Measurements from ENCODE around the gene CYP2B6.
"Not testable (repeated sequence)": the region's sequence is repeated elsewhere in the genome, so short reads cannot be mapped to it uniquely, and the experiment has no call there.

The CYP2B6 gene

GRCh38 chr19:40995355-40995754 lies 4.3 kb downstream of the CYP2B6 start:
- no peak for DNase-seq (ENCODE audit: extremely low read depth, low read depth)
- no peak overlapping the region for H3K4me3 ChIP-seq (replicated peaks; ENCODE audit: low read depth, low read length)
- no peak for TF ChIP-seq CTCF (IDR thresholded peaks at IDR 0.05; ENCODE audit: low read depth, low read length, missing control alignments)

- not testable (repeated sequence) for DNase-seq (ENCODE audit: extremely low read depth, low read depth); H3K4me3 ChIP-seq (replicated peaks; ENCODE audit: low read depth, low read length)
Observed at GRCh38 chr19:40999018-40999417, 7.9 kb downstream of the CYP2B6 start.

- TF ChIP-seq CTCF (IDR thresholded peaks at IDR 0.05; ENCODE audit: low read depth, low read length, missing control alignments): no peak
- H3K4me3 ChIP-seq (replicated peaks; ENCODE audit: low read depth, low read length): no peak overlapping the region
- DNase-seq (ENCODE audit: extremely low read depth, low read depth): no peak
Observed at GRCh38 chr19:41000310-41000737, 9.2 kb downstream of the CYP2B6 start.

- no peak for DNase-seq (ENCODE audit: extremely low read depth, low read depth)
- no peak for TF ChIP-seq CTCF (IDR thresholded peaks at IDR 0.05; ENCODE audit: low read depth, low read length, missing control alignments)
Observed at GRCh38 chr19:41001243-41001971, 10.3 kb downstream of the CYP2B6 start.

GRCh38 chr19:41003656-41004055 lies 12.6 kb downstream of the CYP2B6 start:
- not testable (repeated sequence) for DNase-seq (ENCODE audit: extremely low read depth, low read depth); H3K4me3 ChIP-seq (replicated peaks; ENCODE audit: low read depth, low read length)

More at GRCh38 chr19:41001243-41001971, 10.3 kb downstream of the CYP2B6 start:
- no peak overlapping the region for H3K4me3 ChIP-seq (replicated peaks; ENCODE audit: low read depth, low read length)

- no peak overlapping the region for H3K4me3 ChIP-seq (replicated peaks; ENCODE audit: low read depth, low read length)
- DNase-seq (ENCODE audit: extremely low read depth, low read depth): no peak
- no peak for TF ChIP-seq CTCF (IDR thresholded peaks at IDR 0.05; ENCODE audit: low read depth, low read length, missing control alignments)
Observed at GRCh38 chr19:41009700-41010235, 18.7 kb downstream of the CYP2B6 start.

GRCh38 chr19:41013359-41013758 lies 22.3 kb downstream of the CYP2B6 start:
- no peak overlapping the region for H3K4me3 ChIP-seq (replicated peaks; ENCODE audit: low read depth, low read length)
- DNase-seq (ENCODE audit: extremely low read depth, low read depth): no peak
- TF ChIP-seq CTCF (IDR thresholded peaks at IDR 0.05; ENCODE audit: low read depth, low read length, missing control alignments): no peak

GRCh38 chr19:41014643-41015042 lies 23.6 kb downstream of the CYP2B6 start:
- H3K4me3 ChIP-seq (replicated peaks; ENCODE audit: low read depth, low read length): no peak overlapping the region
- no peak for DNase-seq (ENCODE audit: extremely low read depth, low read depth)
- no peak for TF ChIP-seq CTCF (IDR thresholded peaks at IDR 0.05; ENCODE audit: low read depth, low read length, missing control alignments)
